SK-N-SH (cell line): ENCODE data around the gene FRYL. TPM values are rescaled to one million over a fixed set of nuclear protein-coding genes. Genes with fewer than 3 reads are reported as not detected.

Experiments
- CTCF ChIA-PET: fragments of 300-600, 350-600 bp; formaldehyde crosslinking; extraction: SDS; loops from one replicate; lab custom pipeline; 2021; lab: Yijun Ruan, JAX
- POLR2A ChIA-PET: fragments of 350-600 bp; sonication (Branson Sonifier 250); formaldehyde crosslinking; extraction: SDS; loops from one replicate; lab custom pipeline; 2020; ENCODE audit warnings: antibody characterized with exemption, inconsistent platforms; lab: Yijun Ruan, JAX
- DNase-seq: peaks from one replicate; pipeline ENCODE4 v3.0.0; 2012
- H2AFZ ChIP-seq: fragments of 200-600 bp; sonication (generic); 2 replicates; pipeline ENCODE4 v1.8.1; 2016; ENCODE audit warnings: antibody characterized with exemption, mild to moderate bottlenecking, low read depth
- H3F3A ChIP-seq: fragments of 200-600 bp; sonication (generic); replicated peaks from 2 replicates; pipeline ENCODE3; 2016; ENCODE audit warnings: antibody characterized with exemption, mild to moderate bottlenecking; ENCODE audit not compliant: insufficient read depth
- H3K27ac ChIP-seq, 2 experiments: fragments of 200-500 bp in 1 of 2; fragments of 200-600 bp in 1 of 2; sonication (Bioruptor generic) in 1 of 2; sonication (generic), shearing (Covaris generic) in 1 of 2; 2 replicates each; pipeline versions ENCODE4 v1.5.1 to v1.6.1; 2014 to 2016; ENCODE audit warnings: low read depth in 2 of 2, inconsistent platforms in 1 of 2, low read length in 1 of 2, mild to moderate bottlenecking in 1 of 2, mixed read lengths in 1 of 2
- H3K27me3 ChIP-seq: fragments of 200-600 bp; sonication (generic), shearing (Covaris generic); 2 replicates; pipeline ENCODE4 v1.6.1; 2016; ENCODE audit warnings: mixed run types; ENCODE audit not compliant: insufficient read depth
- H3K36me3 ChIP-seq, 2 experiments: fragments of 200-500 bp in 1 of 2; fragments of 200-600 bp in 1 of 2; sonication (Bioruptor generic) in 1 of 2; sonication (generic) in 1 of 2; replicated peaks in 1 of 2; 2 replicates each; pipeline versions ENCODE3 to v1.5.1; 2014 to 2016; ENCODE audit warnings: low read length in 1 of 2, mild to moderate bottlenecking in 1 of 2; ENCODE audit not compliant: insufficient read depth in 2 of 2, control insufficient read depth in 1 of 2
- H3K4me1 ChIP-seq, 2 experiments: fragments of 200-500 bp in 1 of 2; fragments of 200-600 bp in 1 of 2; sonication (Bioruptor generic) in 1 of 2; sonication (generic), shearing (Covaris generic) in 1 of 2; 2 replicates each; pipeline versions ENCODE4 v1.5.1 to v1.6.1; 2014 to 2016; ENCODE audit warnings: low read depth in 1 of 2, low read length in 1 of 2, mixed run types in 1 of 2; ENCODE audit not compliant: insufficient read depth in 2 of 2, control insufficient read depth in 1 of 2
- H3K4me2 ChIP-seq: fragments of 200-600 bp; sonication (generic), shearing (Covaris generic); 2 replicates; pipeline ENCODE4 v1.6.1; 2017; ENCODE audit warnings: mixed run types
- H3K4me3 ChIP-seq, 2 experiments: fragments of 200-500 bp in 1 of 2; fragments of 200-600 bp in 1 of 2; sonication (Bioruptor generic) in 1 of 2; sonication (generic), shearing (Covaris generic) in 1 of 2; 2 replicates each; pipeline versions ENCODE4 v1.5.1 to v1.8.1; 2014 to 2016; ENCODE audit warnings: low read depth in 2 of 2, inconsistent platforms in 1 of 2, low read length in 1 of 2, mild to moderate bottlenecking in 1 of 2, mixed read lengths in 1 of 2, moderate library complexity in 1 of 2
- H3K79me2 ChIP-seq: fragments of 200-600 bp; sonication (generic); 2 replicates; pipeline ENCODE4 v1.8.1; 2017; ENCODE audit warnings: mild to moderate bottlenecking; ENCODE audit not compliant: insufficient read depth
- H3K9ac ChIP-seq: fragments of 200-600 bp; sonication (generic); 2 replicates; pipeline ENCODE4 v1.6.1; 2017; ENCODE audit warnings: mixed run types
- H3K9me2 ChIP-seq: fragments of 200-600 bp; sonication (generic); 2 replicates; pipeline ENCODE4 v1.6.1; 2017; ENCODE audit warnings: mixed run types
- H3K9me3 ChIP-seq: fragments of 200-600 bp; sonication (generic); 2 replicates; pipeline ENCODE4 v1.6.1; 2017; ENCODE audit warnings: mixed run types, mild to moderate bottlenecking, moderate library complexity
- H4K20me1 ChIP-seq: fragments of 200-600 bp; sonication (generic); 2 replicates; pipeline ENCODE4 v1.6.1; 2017; ENCODE audit warnings: mild to moderate bottlenecking, mixed run types; ENCODE audit not compliant: insufficient read depth
- ELF1 ChIP-seq: IDR thresholded peaks from 2 replicates; pipeline ENCODE4 v1.4.0; 2012
- EZH2phosphoT487 ChIP-seq: fragments of 200-600 bp; sonication (generic); IDR thresholded peaks from 2 replicates; pipeline ENCODE4 v1.6.1; 2017; ENCODE audit warnings: low read depth, mixed run types, mild to moderate bottlenecking, antibody characterized with exemption, moderate library complexity, borderline replicate concordance
- FOSL2 ChIP-seq: IDR thresholded peaks from 2 replicates; pipeline ENCODE4 v1.4.0; 2012; ENCODE audit warnings: low read depth, mild to moderate bottlenecking, moderate library complexity, borderline replicate concordance
- FOXJ3 ChIP-seq: sonication (generic); formaldehyde crosslinking; IDR thresholded peaks from 2 replicates; pipeline ENCODE4 v1.5.1; 2020; ENCODE audit warnings: mild to moderate bottlenecking, missing genetic modification reagents
- FOXM1 ChIP-seq: IDR thresholded peaks from 2 replicates; pipeline ENCODE4 v1.4.0; 2012; ENCODE audit warnings: low read depth, mild to moderate bottlenecking
- GABPA ChIP-seq: IDR thresholded peaks from 2 replicates; pipeline ENCODE4 v1.4.0; 2012; ENCODE audit warnings: low read depth, mild to moderate bottlenecking
- GATA2 ChIP-seq: sonication (generic); formaldehyde crosslinking; IDR thresholded peaks from 2 replicates; pipeline ENCODE4 v1.5.0; 2020; ENCODE audit warnings: mild to moderate bottlenecking, missing genetic modification reagents
- MEF2A ChIP-seq: IDR thresholded peaks from 2 replicates; pipeline ENCODE4 v1.4.0; 2012; ENCODE audit warnings: low read depth, borderline replicate concordance
- MXI1 ChIP-seq: IDR thresholded peaks from 2 replicates; pipeline ENCODE4 v1.6.1; 2012; ENCODE audit warnings: mild to moderate bottlenecking, low read depth, low read length, improper control_type of control experiment
- NFIC ChIP-seq: IDR thresholded peaks from 2 replicates; pipeline ENCODE4 v1.4.0; 2012; ENCODE audit warnings: borderline replicate concordance
- RAD21 ChIP-seq: IDR thresholded peaks from 2 replicates; pipeline ENCODE4 v1.6.1; 2012; ENCODE audit warnings: mild to moderate bottlenecking, low read length
- TAF1 ChIP-seq: IDR thresholded peaks from 2 replicates; pipeline ENCODE4 v1.6.1; 2012; ENCODE audit warnings: low read depth, mild to moderate bottlenecking, low read length, moderate library complexity, borderline replicate concordance
- TCF12 ChIP-seq: IDR thresholded peaks from 2 replicates; pipeline ENCODE4 v1.4.0; 2012
- WGBS: methylation state at CpG from one replicate; pipeline ENCODE4 v1.1.6; 2017; ENCODE audit warnings: low lambda C conversion rate; 5-methylcytosine and 5-hydroxymethylcytosine counted together
- polyA plus RNA-seq, 3 experiments: library from polyadenylated mRNA; depleted of rRNA; stranded (reverse); fragments of >200 nt; gene quantifications; 2 replicates each; pipeline ENCODE4 v1.2.3, GENCODE V29; 2012
- TF ChIP-seq, protein P1 (sequence below): fragments of 150-350 bp; IDR thresholded peaks from 2 replicates; pipeline ENCODE4 v1.6.1; 2017; ENCODE audit warnings: antibody characterized with exemption, low read length, low read depth, borderline replicate concordance
- TF ChIP-seq, protein P2 (sequence below): fragments of 200-600 bp; sonication (generic); IDR thresholded peaks from 2 replicates; pipeline ENCODE4 v1.6.1; 2017; ENCODE audit warnings: antibody characterized with exemption, mild to moderate bottlenecking, moderate library complexity

Gene FRYL
- polyA plus RNA-seq, 1 of the 3 experiments (the other 2 are of a cell fraction): 8.2 TPM

DNA sequence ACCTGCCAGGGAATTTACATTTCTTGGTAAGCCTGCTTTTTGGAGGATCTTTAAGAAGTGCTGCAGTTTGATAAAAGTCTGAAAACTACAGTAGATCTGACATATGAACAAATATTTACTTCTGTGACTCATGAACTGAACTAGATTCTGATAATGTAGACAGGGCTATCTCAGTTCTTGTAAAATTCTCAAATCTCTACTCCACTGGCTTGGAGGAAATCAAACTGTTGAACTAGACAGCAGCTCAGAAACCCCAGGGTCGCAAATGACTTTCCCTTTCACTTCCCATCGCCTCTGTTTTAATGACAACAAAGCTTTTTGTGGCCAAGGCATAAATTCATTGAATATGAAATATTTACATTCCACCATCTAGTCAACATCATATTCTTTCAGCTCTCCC, 35.4 kb upstream of the FRYL start:
- 87% methylated on average over 2 of the region's 2 CpGs for WGBS
- no peaks in the 10 kb centered on the region for H3K36me3 ChIP-seq

DNA sequence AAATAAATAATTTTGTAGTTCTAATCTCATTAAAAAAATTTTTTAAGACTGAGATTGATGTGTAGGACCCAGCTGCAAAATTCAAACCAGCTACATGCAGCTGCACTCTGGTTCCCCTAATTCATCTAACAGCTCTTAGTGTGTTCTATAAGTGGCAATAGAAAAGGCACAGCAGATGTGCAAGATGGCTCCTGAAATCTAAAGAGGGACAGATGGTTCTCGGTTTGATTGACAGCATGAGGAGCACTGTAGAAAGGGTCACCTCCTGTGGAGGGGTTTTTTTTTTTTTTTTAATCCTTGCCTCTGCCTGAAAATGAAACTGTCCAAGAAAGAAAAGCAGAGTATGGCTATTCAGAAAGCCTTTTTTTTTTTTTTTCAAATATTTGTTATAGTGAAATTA, 33.9 kb upstream of the FRYL start:
- no peaks in the 10 kb centered on the region for H3K4me1 ChIP-seq
- H3K9me3 ChIP-seq: no peaks in the 10 kb centered on the region
- CTCF ChIA-PET: no interaction called here
- DNase-seq: no peak
- H3K36me3 ChIP-seq: no peaks in the 10 kb centered on the region
- no peak for TF ChIP-seq MXI1
- no peak for TF ChIP-seq FOXJ3 (CRISPR knock-in tag)
- no peak for TF ChIP-seq MEF2A
- TF ChIP-seq ELF1: no peak
- TF ChIP-seq, protein P1, sequence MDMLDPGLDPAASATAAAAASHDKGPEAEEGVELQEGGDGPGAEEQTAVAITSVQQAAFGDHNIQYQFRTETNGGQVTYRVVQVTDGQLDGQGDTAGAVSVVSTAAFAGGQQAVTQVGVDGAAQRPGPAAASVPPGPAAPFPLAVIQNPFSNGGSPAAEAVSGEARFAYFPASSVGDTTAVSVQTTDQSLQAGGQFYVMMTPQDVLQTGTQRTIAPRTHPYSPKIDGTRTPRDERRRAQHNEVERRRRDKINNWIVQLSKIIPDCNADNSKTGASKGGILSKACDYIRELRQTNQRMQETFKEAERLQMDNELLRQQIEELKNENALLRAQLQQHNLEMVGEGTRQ: no peak
- no peak for TF ChIP-seq RAD21
- no peak for TF ChIP-seq GATA2 (CRISPR knock-in tag)
- TF ChIP-seq FOXM1: no peak
- no peak for TF ChIP-seq FOSL2
- TF ChIP-seq TAF1: no peak
- TF ChIP-seq TCF12: no peak
- TF ChIP-seq GABPA: no peak
- H3K9ac ChIP-seq: no peak overlapping the region
- no peaks in the 10 kb centered on the region for H3K27me3 ChIP-seq
- H4K20me1 ChIP-seq: no peaks in the 10 kb centered on the region
- H2AFZ ChIP-seq: no peak overlapping the region
- no peaks in the 10 kb centered on the region for H3K9me2 ChIP-seq
- WGBS: 83% methylated on average over 1 of the region's 1 CpG
- no peak overlapping the region for H3K4me3 ChIP-seq
- H3K79me2 ChIP-seq: no peaks in the 10 kb centered on the region
- POLR2A ChIA-PET: no interaction called here
- no peak overlapping the region for H3K4me2 ChIP-seq
- no peak overlapping the region for H3K27ac ChIP-seq
- H3F3A ChIP-seq: no peaks in the 10 kb centered on the region

More for the DNA sequence above, 35.4 kb upstream of the FRYL start:
- no peak overlapping the region for H3K4me3 ChIP-seq
- no peaks in the 10 kb centered on the region for H3K9me3 ChIP-seq
- H3K27ac ChIP-seq: no peak overlapping the region
- no peak for DNase-seq
- H3F3A ChIP-seq: no peaks in the 10 kb centered on the region
- TF ChIP-seq TAF1 (no peak), EZH2phosphoT487 (no peak), NFIC (no peak)
- TF ChIP-seq, protein P2, sequence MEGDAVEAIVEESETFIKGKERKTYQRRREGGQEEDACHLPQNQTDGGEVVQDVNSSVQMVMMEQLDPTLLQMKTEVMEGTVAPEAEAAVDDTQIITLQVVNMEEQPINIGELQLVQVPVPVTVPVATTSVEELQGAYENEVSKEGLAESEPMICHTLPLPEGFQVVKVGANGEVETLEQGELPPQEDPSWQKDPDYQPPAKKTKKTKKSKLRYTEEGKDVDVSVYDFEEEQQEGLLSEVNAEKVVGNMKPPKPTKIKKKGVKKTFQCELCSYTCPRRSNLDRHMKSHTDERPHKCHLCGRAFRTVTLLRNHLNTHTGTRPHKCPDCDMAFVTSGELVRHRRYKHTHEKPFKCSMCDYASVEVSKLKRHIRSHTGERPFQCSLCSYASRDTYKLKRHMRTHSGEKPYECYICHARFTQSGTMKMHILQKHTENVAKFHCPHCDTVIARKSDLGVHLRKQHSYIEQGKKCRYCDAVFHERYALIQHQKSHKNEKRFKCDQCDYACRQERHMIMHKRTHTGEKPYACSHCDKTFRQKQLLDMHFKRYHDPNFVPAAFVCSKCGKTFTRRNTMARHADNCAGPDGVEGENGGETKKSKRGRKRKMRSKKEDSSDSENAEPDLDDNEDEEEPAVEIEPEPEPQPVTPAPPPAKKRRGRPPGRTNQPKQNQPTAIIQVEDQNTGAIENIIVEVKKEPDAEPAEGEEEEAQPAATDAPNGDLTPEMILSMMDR: no peak
- no peaks in the 10 kb centered on the region for H3K79me2 ChIP-seq
- no peaks in the 10 kb centered on the region for H3K4me1 ChIP-seq
- H3K4me2 ChIP-seq: no peak overlapping the region
- H2AFZ ChIP-seq: no peak overlapping the region
- H3K9me2 ChIP-seq: no peaks in the 10 kb centered on the region
- no peaks in the 10 kb centered on the region for H4K20me1 ChIP-seq
- no peaks in the 10 kb centered on the region for H3K27me3 ChIP-seq
- ChIA-PET CTCF (interaction anchor here (1.6 kb wide), 1 partner anchor 237 kb away, joined by 4 read pairs; no protein-coding TSS in a partner anchor), POLR2A (no interaction called here)
- H3K9ac ChIP-seq: no peak overlapping the region
